MG63 (cell line): ENCODE results near the gene ZNF500. TPM values are rescaled to one million over a fixed set of nuclear protein-coding genes. Genes with fewer than 3 reads are reported as not detected.

Source experiments
- DNase-seq: peaks from one replicate; pipeline ENCODE4 v3.0.0-alpha.2; 2020
- H3K27me3 ChIP-seq: fragments of 250-450 bp; sonication (Bioruptor Pico); 2 replicates; pipeline ENCODE4 v1.5.1; 2020; ENCODE audit warnings: mild to moderate bottlenecking, moderate library complexity
- H3K36me3 ChIP-seq: fragments of 250-450 bp; sonication (Bioruptor Pico); 2 replicates; pipeline ENCODE4 v1.5.1; 2020; ENCODE audit warnings: mild to moderate bottlenecking, moderate library complexity
- H3K4me3 ChIP-seq: fragments of 250-450 bp; sonication (Bioruptor Pico); 2 replicates; pipeline ENCODE4 v1.5.1; 2020; ENCODE audit warnings: mild to moderate bottlenecking, moderate library complexity
- H3K9me3 ChIP-seq: fragments of 250-450 bp; sonication (Bioruptor Pico); 2 replicates; pipeline ENCODE4 v1.5.1; 2020; ENCODE audit warnings: mild to moderate bottlenecking, moderate library complexity
- total RNA-seq: library from RNA; depleted of rRNA; stranded (reverse); fragments of >200 nt; shearing (Covaris generic); gene quantifications from 2 replicates; pipeline ENCODE4 v1.2.3, GENCODE V29; 2014; ENCODE audit warnings: low replicate concordance

Gene ZNF500
- total RNA-seq, 1 experiment from 2014 or later, result 13.3 TPM

DNA sequence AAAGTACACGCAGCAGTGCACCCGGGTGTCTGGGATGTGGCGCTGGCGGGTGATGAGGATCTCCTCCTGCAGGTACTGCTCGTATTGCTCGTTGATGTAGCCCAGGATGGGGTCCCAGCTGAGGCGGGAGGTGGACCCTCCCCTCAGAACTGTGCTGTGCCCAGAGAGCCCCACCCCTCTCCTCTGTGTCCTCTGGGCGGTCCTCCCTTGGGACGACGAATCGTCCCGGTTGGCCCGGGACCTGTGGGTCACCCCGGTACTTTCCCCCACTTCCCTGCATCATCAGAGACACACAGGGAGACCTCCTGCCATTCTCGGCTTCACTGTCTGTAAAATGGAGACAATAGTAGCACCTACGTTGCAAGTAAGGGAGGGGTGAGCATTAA lies 17.0 kb upstream of the ZNF500 start:
- Histone ChIP-seq H3K9me3 (no peaks in the 10 kb centered on the region), H3K4me3 (no peak overlapping the region), H3K27me3 (no peaks in the 10 kb centered on the region), H3K36me3 (no peaks in the 10 kb centered on the region)
- no peak for DNase-seq

DNA sequence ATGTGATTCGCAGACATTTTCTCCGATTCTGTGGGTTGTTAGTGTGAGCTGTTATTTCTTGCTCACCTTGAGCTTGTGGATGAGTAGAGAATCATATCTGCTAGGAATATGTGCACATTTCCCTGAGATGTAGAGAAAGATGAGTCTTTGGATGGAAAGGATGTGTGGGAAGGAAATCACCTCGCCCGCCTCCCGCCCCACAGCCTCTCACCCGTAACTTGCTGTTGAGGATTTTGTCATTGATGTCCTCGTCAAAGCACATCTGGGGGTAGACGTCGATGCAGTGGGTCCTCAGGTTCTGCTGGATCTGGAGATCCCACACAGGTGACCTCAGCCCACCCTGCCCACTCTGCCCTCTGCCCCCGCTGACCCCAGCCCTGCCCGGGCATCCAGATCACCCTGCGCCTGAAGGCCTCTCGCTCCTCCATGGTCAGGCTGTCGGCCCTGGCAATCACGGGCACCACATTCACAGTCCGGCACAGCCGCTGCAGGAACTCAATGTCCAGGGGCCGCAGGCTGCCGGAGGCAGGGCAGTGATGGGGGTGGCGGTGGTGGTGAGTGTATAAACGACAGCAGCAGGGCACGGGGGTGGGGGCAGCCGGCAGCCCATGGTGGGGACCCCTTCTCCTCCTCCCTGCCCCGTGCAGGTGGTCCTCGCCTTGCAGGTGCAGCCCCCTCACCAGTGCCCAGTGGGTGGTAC lies 16.4 kb upstream of the ZNF500 start:
- Histone ChIP-seq H3K36me3 (no peaks in the 10 kb centered on the region), H3K9me3 (no peaks in the 10 kb centered on the region), H3K27me3 (no peaks in the 10 kb centered on the region), H3K4me3 (no peak overlapping the region)
- no peak for DNase-seq

DNA sequence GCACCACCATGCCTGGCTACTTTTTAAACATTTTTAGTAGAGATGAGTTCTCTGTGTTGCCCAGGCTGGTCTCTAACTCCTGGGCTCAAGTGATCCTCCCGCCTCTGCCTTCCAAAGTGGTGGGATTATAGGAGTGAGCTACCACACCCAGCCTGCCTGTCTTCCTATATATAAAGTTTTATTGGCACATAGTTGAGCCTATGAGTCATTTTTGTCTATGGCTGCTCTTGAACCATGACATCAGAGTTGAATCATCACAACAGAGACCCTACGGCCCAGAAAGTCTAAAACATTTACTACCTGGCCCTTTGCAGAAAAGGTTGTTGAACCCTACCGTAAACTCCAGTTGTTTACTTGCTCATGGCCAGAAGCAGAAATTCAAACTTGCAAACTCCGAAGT lies 13.3 kb upstream of the ZNF500 start:
- DNase-seq, result no peak
- no peak overlapping the region for H3K4me3 ChIP-seq
- H3K27me3 ChIP-seq, result no peaks in the 10 kb centered on the region
- no peaks in the 10 kb centered on the region for H3K36me3 ChIP-seq
- H3K9me3 ChIP-seq, result no peaks in the 10 kb centered on the region

DNA sequence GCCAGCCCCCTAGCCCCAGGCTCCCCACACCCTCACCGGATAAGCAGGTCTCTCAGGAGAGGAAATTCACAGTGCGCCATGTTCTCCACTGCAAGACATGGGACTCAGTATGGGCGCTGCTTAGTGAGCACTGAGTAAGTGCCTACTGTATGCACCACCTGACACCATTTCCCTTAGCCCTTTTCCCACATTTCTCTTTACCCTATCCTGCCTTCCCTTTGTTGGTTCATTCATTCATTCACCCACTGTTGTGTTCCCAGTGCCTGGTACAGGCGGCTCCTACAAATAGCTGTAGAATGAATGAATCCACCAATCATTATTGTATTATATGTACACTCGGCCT lies 11.1 kb upstream of the ZNF500 start:
- H3K36me3 ChIP-seq, result no peaks in the 10 kb centered on the region
- no peak for DNase-seq
- no peaks in the 10 kb centered on the region for H3K9me3 ChIP-seq
- H3K4me3 ChIP-seq, result no peak overlapping the region
- no peaks in the 10 kb centered on the region for H3K27me3 ChIP-seq

DNA sequence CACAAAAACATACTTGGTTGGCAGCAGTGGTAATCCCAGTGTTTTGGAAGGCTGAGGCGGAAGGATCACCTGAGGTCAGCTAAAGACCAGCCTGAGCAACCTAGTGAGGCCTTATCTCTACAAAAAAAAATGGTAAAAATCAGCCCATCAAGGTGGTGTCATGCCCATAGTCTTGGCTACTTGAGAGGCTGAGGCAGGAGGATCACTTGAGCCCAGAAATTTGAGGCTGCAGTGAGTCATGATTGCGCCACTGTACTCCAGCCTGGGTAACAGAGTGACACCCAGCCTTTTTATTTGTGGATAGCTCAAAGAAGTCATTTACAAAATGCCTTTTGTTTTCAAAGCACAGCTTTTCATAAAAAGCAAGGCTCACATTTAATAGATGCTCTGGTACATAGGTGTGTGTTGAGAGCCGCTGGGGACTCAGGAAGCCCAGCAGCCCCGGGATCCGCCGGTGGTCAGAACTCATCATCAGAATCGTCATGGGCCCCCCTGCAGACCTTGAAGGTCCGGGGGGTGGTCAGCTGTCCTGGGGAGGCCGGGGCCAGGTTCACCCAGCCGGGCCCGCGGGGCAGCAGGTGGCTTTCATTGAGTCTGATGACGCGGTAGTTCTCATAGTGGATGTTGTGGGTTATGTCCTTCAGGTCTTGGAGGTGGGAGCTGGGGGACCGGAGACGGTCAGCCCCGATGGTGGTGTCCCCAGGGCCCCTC lies 10.5 kb upstream of the ZNF500 start:
- Histone ChIP-seq H3K4me3 (no peak overlapping the region), H3K9me3 (no peaks in the 10 kb centered on the region)
- no peak for DNase-seq

DNA sequence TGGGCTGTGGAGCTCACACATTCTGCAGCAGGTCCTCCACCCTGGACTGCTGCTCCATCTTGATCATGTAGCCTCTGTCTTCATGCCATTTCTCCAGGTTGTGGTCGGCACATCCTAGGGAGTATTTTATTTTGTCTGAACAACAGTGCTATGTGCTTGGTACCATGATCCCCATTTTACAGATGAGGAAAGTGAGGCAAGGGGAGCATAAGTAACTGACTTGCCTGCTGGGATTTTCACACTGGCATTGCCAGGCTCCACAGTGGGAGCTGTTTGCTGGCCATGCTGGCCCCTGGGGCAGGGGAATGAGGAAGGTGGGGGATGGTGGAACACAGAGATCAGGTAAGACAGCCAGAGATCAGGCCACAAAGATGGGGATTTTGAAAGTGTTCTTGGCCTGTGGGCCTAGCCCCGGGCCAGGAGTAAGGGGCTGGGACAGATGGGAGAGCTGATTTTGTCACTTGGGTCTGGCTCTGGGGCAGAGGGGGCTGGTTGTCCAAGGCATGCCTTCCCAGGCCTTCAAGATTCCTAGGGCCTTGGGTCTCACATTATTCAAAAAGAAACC lies 9.3 kb upstream of the ZNF500 start:
- Histone ChIP-seq H3K27me3 (no peaks in the 10 kb centered on the region), H3K36me3 (no peaks in the 10 kb centered on the region), H3K4me3 (no peak overlapping the region), H3K9me3 (no peaks in the 10 kb centered on the region)
- DNase-seq, result no peak

More for the DNA sequence above, 10.5 kb upstream of the ZNF500 start:
- Histone ChIP-seq H3K27me3 (no peaks in the 10 kb centered on the region), H3K36me3 (no peaks in the 10 kb centered on the region)

DNA sequence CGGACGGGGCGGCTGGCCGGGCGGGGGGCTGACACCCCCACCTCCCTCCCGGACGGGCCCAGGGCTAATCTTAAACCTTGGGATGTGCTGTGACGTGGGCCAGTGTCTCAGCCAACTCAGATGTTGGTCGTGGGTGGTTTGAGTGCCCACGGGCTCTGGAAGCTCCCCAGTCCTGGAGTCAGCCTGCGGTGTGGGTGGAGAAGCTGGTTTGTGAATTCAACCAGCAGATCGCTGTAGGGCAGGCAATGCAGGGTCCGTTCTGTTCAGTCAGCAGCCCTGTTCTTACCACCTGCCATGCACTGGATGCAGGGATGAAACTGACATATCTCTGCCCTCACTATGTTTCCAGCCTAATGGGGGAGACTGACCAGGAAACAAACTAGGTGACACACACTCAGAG lies 8.0 kb upstream of the ZNF500 start:
- no peak for DNase-seq
- Histone ChIP-seq H3K36me3 (no peaks in the 10 kb centered on the region), H3K27me3 (no peaks in the 10 kb centered on the region), H3K4me3 (no peak overlapping the region), H3K9me3 (no peaks in the 10 kb centered on the region)

DNA sequence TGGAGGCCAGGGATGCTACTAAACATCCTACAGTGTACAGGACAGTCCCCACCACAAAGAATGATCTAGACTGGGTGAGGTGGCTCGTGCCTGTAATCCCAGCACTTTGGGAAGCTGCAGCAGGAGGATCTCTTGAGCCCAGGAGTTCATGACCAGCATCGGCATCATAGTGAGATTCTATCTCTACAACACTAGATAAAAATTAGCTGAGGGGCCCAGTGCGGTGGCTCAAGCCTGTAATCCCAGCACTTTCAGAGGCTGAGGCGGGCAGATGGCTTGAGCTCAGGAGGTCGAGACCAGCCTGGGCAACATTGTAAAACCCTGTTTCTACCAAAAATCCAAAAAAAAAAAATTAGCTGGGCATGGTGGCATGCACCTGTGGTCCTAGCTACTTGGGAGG lies 5.4 kb upstream of the ZNF500 start:
- no peak overlapping the region for H3K4me3 ChIP-seq
- DNase-seq, result no peak
- no peaks in the 10 kb centered on the region for H3K9me3 ChIP-seq

DNA sequence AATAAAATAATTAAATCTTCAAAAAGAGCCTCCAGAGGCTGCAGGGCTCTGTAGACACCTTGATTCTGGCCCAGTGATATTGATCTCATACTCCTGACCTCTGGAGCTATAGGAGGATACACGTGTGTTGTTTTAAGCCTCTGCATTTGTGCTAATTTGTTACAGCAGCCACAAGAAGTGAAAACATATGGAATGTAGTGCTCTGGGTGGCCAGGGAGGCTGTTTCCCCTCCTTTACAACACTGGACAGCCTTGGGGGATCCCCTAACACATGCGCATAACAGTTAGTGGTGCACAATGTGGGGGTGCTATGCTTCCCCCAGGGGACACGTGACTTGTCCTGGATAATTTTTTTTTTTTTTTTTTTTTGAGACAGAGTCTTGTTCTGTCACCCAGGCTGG lies 4.7 kb upstream of the ZNF500 start:
- DNase-seq, result no peak
- Histone ChIP-seq H3K36me3 (peaks cover 3% of the 10 kb centered on the region; the same call in 1 of the 2 replicates), H3K9me3 (no peaks in the 10 kb centered on the region), H3K4me3 (no peak overlapping the region), H3K27me3 (no peaks in the 10 kb centered on the region)

More for the DNA sequence above, 5.4 kb upstream of the ZNF500 start:
- H3K36me3 ChIP-seq, result no peaks in the 10 kb centered on the region
- H3K27me3 ChIP-seq, result no peaks in the 10 kb centered on the region

DNA sequence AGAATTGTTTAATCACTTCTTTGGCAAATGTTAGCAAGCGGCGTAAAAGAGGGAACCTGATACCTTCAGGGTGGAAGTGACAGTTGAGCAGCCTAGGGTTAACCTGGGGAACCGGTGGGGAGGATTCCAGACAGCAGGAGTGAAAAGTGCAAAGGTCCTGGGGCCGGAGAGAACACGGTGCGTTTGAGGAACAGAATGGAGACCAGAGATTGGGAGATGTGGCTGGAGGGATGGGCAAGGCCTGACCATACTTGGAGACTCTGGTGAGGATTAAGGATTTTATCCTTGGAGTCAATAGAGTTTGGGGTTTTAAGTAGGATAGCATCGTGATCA lies 2.3 kb upstream of the ZNF500 start:
- peak overlapping the region; percentile 99 for H3K4me3 ChIP-seq
- H3K36me3 ChIP-seq, result peaks cover 19% of the 10 kb centered on the region
- no peaks in the 10 kb centered on the region for H3K27me3 ChIP-seq
- no peak for DNase-seq
- H3K9me3 ChIP-seq, result no peaks in the 10 kb centered on the region

DNA sequence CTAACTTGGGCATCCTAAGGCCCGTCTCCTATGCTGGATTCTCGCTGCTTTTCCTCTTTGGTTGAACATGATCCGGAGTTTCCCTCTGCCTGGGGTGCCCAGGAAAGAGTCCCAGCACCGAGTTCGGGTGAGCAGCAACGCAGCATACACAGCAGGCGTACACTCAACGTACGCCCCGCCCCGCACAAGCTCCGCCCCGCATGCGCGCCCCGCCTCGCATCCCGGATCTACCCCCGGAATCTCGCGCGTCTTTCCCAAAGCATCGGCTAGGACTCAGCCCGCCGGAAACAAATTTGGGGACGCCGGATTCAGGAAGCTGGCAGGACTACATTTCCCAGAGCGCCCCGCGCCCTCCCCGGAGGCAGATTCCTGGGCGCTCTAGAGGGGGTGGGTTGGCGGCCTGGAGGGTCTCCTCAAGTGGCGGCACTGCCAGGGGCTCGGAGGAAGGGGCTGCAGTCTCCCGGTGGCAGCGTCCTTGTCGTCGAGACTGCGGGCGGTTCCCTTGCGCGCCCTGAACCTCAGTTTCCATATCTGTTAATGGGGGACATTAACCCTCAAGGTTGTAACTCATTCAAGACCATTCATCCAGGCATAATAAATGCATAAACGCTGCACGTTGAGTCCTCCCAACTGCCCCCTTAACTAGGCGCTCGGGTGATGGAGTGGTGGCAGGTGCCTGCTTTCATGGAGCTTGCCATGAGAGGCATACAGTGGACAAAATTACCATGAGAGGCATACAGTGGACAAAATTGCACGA lies 1.8 kb upstream of the ZNF500 start:
- Histone ChIP-seq H3K27me3 (no peaks in the 10 kb centered on the region), H3K36me3 (peaks cover 24% of the 10 kb centered on the region), H3K4me3 (peak overlapping the region; percentile 99), H3K9me3 (no peaks in the 10 kb centered on the region)
- DNase-seq, result peak; percentile 97

DNA sequence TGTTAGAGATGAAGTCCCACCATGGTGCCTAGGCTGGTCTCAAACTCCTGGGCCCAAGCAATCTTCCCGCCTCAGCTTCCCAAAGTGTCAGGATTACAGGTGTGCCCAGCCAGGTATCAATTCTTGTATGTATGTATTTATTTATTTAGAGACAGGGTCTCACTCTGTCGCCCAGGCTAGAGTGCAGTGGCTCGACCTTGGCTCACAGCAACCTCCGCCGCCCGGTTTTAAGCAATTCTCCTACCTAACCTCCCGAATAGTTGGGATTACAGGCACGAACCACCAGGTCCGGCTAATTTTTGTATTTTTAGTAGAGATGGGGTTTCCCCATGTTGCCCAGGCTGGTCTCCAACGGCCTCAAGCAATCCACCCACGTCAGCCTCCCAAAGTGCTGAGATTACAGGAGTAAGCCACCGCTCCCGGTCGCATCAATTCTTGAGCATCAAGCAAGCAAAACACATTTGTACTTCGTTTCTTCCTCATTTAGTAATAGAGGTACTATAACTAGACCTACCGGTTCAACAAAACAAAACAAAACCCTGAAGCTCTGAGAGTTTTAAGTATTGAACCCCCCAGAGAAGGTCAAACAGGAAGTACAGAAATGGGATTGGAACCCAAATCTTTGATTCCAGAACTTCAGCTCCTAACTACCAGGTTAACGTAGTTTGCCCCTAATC lies 1.0 kb upstream of the ZNF500 start:
- peak; percentile 48 for DNase-seq
- H3K27me3 ChIP-seq, result no peaks in the 10 kb centered on the region
- H3K9me3 ChIP-seq, result no peaks in the 10 kb centered on the region
- H3K36me3 ChIP-seq, result peaks cover 30% of the 10 kb centered on the region
- peak overlapping the region; percentile 99 for H3K4me3 ChIP-seq

DNA sequence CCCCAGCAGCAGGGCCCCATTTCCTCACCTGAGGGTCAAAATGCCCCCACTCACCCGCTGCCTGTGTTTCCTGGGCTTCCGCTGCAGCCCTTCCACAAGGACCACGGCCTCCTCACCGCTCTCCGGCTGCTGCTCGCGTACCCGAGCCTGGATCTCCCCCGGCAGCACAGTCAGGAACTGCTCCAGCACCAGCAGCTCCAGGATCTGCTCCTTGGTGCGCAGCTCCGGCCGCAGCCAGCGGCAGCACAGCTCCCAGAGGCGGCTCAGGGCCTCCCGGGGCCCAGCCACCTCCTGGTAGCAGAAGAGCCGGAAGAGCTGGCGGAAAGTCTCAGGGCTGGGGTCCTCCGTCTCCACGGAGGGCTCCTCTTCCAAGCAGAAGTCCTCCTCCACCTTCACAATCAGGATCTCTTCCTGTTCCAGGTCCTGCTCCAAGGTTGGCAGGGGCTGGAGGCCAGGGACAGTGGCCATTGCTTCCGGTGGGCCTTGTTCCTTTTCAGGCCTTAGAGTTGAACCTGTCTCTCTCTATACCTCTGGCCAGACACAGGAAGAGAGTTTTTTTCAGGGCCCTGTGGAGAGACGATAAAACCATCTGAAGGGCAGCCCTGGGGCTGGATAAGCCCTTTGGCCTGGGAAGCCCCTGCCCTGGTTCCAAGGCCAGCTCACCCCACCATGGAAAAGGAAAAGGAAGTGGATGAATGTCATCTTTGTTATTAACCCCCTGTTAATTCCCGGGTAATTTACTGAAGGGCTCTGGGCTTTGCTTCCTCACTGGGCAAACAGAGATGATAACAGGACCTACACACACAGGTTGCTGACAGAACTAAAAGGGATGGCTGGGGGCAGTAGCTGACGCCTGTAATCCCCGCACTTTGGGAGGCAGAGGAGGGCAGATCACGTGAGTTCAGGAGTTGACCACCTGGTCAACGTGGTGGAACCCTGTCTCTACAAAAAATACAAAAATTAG lies 1.2 kb downstream of the ZNF500 start:
- DNase-seq, result no peak
- no peaks in the 10 kb centered on the region for H3K9me3 ChIP-seq
- peaks cover 50% of the 10 kb centered on the region for H3K36me3 ChIP-seq
- no peaks in the 10 kb centered on the region for H3K27me3 ChIP-seq
- peak overlapping the region; percentile 99 for H3K4me3 ChIP-seq

DNA sequence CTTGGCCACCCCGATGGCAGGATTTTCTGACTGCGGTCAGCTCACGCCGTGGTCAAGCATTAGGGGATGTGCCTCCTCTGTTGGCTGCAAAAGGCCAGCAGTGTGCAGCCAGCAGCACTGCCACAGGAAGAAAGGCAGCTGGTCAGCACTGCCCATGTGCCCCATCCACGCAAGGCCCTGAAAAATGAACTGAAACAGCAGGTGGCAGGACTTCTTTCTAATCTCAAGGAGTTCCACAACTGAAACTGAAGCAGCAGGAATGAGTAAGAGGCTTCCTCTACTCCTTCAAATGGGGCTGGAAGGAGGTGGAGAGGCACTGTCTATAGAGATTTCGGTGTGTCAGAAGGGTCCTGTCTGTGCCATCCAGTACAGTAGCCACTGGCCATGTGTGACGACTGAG lies 3.2 kb downstream of the ZNF500 start:
- DNase-seq, result no peak
- H3K9me3 ChIP-seq, result no peaks in the 10 kb centered on the region
- no peak overlapping the region for H3K4me3 ChIP-seq
- H3K36me3 ChIP-seq, result peaks cover 70% of the 10 kb centered on the region
- no peaks in the 10 kb centered on the region for H3K27me3 ChIP-seq

DNA sequence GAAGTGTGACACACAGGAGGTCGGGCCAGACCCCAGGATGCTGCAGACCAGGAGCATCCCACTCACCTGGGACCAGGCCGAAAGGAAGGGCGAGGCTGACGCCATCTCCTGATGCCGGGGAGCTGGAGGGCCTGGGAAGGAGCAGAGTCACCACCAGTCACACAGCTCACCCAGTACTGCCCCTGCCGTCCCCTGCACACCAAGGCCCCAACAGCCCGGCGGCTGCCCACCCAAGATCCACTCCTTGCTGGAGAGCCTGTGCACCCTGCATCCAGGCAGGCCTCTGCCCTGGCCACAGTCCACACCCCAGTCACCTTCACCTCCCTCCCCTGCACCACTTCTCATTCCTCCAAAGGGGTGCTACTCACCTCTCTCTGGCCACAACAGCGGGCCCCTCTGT lies 4.8 kb downstream of the ZNF500 start:
- Histone ChIP-seq H3K36me3 (peaks cover 84% of the 10 kb centered on the region), H3K9me3 (no peaks in the 10 kb centered on the region), H3K27me3 (no peaks in the 10 kb centered on the region), H3K4me3 (no peak overlapping the region)
- no peak for DNase-seq
